Measurements from ENCODE around the gene RALA.
"Not testable (repeated sequence)": the region's sequence is repeated elsewhere in the genome, so short reads cannot be mapped to it uniquely, and the experiment has no call there.

The RALA gene

GRCh38 chr7:39681887-39682441 lies 58.6 kb downstream of the RALA start:
- in situ Hi-C loops (cut with MboI; ENCODE audit: low sequenced_read_pairs), result no loop called here

DNA sequence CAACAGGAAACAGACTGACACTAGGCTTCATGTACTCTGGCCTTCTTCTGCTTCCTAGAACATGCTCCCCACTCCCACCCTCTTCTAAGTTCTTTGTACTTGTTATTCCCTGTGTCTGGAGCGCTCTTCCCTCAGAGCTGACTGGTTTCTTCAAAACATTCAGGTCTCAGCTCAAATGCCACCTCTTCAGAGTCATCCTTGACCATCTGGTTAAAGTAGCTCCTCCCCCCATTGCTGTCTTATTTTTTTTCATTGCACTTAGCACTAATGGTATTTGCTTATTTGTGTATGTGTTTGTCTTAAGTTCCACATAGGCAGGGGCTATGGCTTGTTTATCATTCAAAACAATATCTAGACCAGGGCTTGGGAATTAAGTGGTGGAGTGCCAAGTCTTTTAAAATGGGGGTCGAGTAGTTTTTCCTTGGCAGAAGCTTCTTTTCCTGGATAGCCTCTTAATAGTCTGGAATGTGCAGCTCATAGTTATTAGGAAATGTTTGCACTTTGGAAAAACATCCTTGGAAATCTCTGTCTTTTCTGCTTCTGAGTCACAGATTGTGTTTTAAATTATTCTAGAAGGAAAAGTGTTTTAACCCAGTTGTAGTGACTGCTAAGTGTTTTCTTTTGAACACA lies 60.0 kb downstream of the RALA start:
- in situ Hi-C loops (cut with MboI; ENCODE audit: low sequenced_read_pairs), result no loop called here

DNA sequence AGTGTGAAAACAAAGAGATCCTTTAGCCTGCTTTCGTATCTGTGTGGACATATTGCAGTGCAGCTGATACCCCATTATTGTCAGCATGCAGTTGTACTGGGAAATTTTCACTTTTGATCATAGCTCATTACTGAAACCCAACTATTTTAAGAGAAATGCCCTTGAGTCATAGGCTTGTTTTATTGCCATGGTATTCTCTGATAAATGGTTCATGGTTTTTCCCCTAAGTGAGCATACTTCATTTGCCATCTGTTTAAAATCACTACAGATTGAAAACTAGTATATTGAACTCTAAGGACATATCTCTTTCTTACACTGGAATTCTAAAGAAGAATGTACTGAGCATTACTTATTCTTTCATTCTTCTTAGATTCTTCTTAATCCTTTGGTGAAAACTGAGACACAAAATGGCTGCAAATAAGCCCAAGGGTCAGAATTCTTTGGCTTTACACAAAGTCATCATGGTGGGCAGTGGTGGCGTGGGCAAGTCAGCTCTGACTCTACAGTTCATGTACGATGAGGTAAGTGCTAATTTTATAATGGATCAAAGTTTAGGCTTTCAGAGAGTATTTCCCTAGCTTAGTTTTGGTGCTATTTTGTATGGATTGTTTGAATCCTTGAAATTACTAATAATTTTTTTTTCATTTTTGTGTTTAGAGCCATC lies 63.0 kb downstream of the RALA start:
- in situ Hi-C loops (cut with MboI; ENCODE audit: low sequenced_read_pairs), result no loop called here

DNA sequence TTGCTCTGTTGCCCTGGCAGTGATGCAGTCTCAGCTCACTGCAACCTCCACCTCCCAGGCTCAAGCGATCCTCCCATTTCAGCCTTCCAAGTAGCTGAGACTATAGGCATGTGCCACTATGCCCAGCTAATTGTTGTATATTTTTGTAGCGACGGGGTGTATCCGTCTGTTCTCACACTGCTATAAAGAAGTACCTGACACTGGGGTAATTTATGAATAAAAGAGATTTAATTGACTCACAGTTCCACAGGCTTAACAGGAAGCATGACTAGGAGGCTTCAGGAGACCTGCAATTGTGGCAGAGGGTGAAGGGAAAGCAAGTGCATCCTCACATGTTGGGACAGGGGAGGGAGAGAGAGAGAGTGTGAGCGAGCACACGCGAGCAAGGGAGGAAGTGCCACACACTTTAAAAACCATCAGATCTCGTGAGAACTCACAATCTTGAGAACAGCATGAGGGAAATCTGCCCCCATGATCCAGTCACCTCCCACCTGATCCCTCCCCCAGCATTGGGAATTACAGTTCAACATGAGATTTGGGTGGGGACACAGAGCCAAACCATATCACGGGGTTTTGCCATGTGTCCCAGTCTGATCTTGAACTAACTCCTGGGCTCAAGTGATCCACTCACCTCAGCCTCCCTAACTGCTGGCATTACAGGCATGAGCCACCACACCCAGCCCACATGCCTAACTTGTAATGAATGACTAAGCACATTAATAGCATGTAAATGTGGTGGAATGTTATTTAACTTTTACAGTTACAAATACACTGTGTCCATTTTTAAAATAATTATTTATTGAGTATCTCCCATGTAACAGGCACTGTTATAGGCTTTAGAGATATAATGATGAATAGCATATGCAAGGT lies 65.5 kb downstream of the RALA start:
- in situ Hi-C loops (cut with MboI; ENCODE audit: low sequenced_read_pairs), result no loop called here

GRCh38 chr7:39691821-39692220 lies 68.4 kb downstream of the RALA start:
- in situ Hi-C loops (cut with MboI; ENCODE audit: low sequenced_read_pairs), result no loop called here

DNA sequence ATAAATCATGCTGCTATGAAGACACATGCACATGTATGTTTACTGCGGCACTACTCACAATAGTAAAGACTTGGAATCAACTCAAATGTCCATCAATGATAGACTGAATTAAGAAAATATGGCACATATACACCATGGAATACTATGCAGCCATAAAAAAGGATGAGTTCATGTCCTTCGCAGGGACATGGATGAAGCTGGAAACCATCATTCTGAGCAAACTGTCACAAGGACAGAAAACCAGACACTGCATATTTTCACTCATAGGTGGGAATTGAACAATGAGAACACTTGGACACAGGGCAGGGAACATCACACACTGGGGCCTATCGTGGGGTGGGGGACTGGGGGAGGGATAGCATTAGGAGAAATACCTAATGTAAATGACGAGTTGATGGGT lies 69.7 kb downstream of the RALA start:
- in situ Hi-C loops (cut with MboI; ENCODE audit: low sequenced_read_pairs), result not testable (repeated sequence)

GRCh38 chr7:39693812-39694211 lies 70.4 kb downstream of the RALA start:
- in situ Hi-C loops (cut with MboI; ENCODE audit: low sequenced_read_pairs), result no loop called here

DNA sequence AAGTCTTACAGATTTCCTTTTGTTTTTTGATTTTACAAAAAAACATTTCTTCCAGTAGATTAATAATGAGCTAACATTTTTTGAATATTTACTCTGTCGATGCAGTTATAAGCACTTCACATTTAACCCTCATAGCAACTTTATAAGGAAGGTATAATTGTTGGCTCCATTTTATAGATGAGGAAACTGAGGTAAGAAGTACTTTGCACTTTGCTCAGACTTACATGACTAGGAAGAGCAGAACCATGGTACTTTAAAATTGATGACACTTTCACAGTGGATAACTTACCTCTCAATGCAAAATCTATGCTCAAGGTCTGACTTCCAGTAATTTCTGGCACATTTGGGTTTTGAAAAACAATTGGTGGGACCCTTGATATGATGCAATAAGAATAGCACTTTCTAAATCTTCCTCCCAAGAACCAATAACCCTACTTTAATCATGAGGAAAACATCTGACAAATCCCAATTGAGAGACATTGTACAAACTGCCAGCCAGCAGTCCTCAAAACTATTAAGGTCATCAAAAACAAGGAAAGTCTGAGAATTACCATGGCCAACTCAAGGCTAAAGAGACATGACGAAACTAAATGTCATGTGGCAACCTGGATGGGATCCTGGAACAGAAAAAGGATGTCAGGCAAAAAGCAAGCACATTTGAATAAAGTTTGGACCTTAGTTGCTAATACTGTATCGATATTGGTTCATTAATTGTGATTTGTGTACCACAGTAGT lies 72.6 kb downstream of the RALA start:
- in situ Hi-C loops (cut with MboI; ENCODE audit: low sequenced_read_pairs), result no loop called here

- in situ Hi-C loops (cut with MboI; ENCODE audit: low sequenced_read_pairs), result no loop called here
Observed at GRCh38 chr7:39696631-39697030, 73.3 kb downstream of the RALA start.

DNA sequence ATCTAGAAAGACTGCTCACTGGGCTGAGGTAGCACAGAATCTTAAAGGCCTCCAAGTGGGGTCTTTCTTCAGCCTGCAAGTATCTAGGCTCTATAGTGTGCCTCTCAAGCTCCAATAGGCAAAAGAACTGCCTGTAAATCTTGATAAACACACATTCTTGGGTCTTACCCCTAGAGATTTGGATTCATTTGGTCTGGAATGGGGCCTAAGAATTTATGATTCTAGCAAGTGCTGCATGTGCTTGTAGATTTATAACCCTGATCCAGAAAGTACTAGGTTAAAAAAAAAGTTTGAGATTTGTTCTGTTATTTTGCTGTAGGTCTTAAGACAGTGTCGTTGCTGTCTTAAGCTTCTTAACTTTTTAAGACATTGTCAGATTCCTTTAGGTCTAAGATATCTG lies 74.1 kb downstream of the RALA start:
- in situ Hi-C loops (cut with MboI; ENCODE audit: low sequenced_read_pairs), result no loop called here

DNA sequence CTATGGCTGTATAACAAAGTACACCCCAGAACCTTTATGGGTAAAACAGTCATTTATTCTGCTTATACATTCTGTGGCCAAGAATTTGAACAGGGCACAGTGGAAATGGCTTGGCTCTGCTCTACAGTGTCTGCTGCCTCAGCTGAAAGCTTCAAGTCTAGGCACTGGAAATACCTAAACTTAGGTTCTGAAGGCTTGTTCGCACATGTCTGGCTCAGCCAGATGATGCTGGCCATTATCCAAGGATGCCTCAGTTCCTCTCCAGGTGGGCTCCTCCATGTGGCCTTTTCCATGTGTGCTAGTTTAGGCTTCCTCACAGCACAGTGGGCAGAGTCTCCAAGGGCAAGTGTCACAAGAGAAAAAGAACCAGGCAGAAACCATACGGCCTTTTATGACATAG lies 76.8 kb downstream of the RALA start:
- in situ Hi-C loops (cut with MboI; ENCODE audit: low sequenced_read_pairs), result no loop called here

- in situ Hi-C loops (cut with MboI; ENCODE audit: low sequenced_read_pairs), result no loop called here
Observed at GRCh38 chr7:39700932-39701331, 77.6 kb downstream of the RALA start.

DNA sequence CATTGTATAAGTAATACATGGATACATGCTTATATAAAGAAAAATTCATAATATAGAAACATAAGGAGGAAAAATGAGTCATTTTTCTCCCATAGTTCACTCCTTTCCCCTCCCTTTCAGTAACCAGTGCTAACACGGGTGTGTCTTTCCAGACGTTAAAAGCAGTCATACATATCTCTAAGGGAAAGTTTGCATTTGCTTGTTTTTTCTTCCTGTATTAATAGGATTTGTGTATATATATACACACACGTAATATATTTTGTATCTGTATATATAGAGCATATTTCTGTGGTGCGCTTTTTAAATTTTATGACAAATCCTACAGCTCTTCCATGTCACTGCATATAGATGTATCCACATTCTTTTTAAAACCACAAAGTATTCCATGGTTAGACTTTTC lies 78.8 kb downstream of the RALA start:
- in situ Hi-C loops (cut with MboI; ENCODE audit: low sequenced_read_pairs), result no loop called here

- in situ Hi-C loops (cut with MboI; ENCODE audit: low sequenced_read_pairs), result no loop called here
Observed at GRCh38 chr7:39703144-39703543, 79.8 kb downstream of the RALA start.

- in situ Hi-C loops (cut with MboI; ENCODE audit: low sequenced_read_pairs), result no loop called here
Observed at GRCh38 chr7:39709029-39709428, 85.7 kb downstream of the RALA start.

- in situ Hi-C loops (cut with MboI; ENCODE audit: low sequenced_read_pairs), result no loop called here
Observed at GRCh38 chr7:39709768-39710311, 86.5 kb downstream of the RALA start.

- in situ Hi-C loops (cut with MboI; ENCODE audit: low sequenced_read_pairs), result no loop called here
Observed at GRCh38 chr7:39712751-39713150, 89.4 kb downstream of the RALA start.

GRCh38 chr7:39714447-39715091 lies 91.2 kb downstream of the RALA start:
- in situ Hi-C loops (cut with MboI; ENCODE audit: low sequenced_read_pairs), result no loop called here

DNA sequence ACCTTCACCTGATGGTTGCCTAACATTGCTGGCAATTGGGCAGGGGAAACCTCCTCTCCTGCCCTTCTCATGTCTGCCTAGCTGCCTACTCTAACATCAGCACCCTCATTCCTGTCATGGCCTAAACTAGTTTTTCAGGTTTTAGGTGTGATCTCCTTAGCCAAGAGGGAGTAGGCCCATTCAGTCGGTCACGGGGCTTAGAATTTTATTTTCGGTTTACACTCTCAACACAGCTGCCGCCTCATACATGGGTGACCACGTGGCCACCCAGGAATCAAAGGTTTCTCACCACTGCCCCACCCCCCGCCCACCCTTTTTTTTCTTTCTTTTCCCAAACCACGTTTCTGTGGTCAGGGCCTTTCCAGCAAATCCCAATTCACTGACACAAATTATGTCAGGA lies 97.2 kb downstream of the RALA start:
- in situ Hi-C loops (cut with MboI; ENCODE audit: low sequenced_read_pairs), result no loop called here

- in situ Hi-C loops (cut with MboI; ENCODE audit: low sequenced_read_pairs), result no loop called here
Observed at GRCh38 chr7:39721345-39721744, 98.0 kb downstream of the RALA start.

All from hTERT RPE-1 (cell line).